GM19193 (cell line): ENCODE measurements around the gene QRICH1.

Experiments used
- POLR2A ChIP-seq: IDR thresholded peaks from 4 replicates; pipeline ENCODE4 v1.6.1; 2011; ENCODE audit not compliant: insufficient read depth, insufficient read length; ENCODE audit errors: extremely low read depth

Gene QRICH1

GRCh38 chr3:49007068-49007770 lies 86.7 kb downstream of the QRICH1 start, which contains the start of gene WDR6:
Gene WDR6 (plus strand): TSS chr3:49007391. CDS start chr3:49007432, 41 bp downstream.
- peak; percentile 94 for TF ChIP-seq POLR2A

- TF ChIP-seq POLR2A = no peak
Observed at GRCh38 chr3:49006408-49007067, 87.3 kb downstream of the QRICH1 start.

GRCh38 chr3:49005998-49006397 lies 87.9 kb downstream of the QRICH1 start:
- TF ChIP-seq POLR2A = no peak

GRCh38 chr3:49005303-49005680 lies 88.6 kb downstream of the QRICH1 start:
- TF ChIP-seq POLR2A = no peak

- TF ChIP-seq POLR2A = no peak
Observed at GRCh38 chr3:49004352-49005302, 89.2 kb downstream of the QRICH1 start.

GRCh38 chr3:49001155-49001554 lies 92.7 kb downstream of the QRICH1 start:
- TF ChIP-seq POLR2A = no peak

- no peak for TF ChIP-seq POLR2A
Observed at GRCh38 chr3:48999085-48999858, 94.6 kb downstream of the QRICH1 start.

GRCh38 chr3:48997714-48998637 lies 95.9 kb downstream of the QRICH1 start:
- no peak for TF ChIP-seq POLR2A

GRCh38 chr3:48997102-48997635 lies 96.7 kb downstream of the QRICH1 start:
- TF ChIP-seq POLR2A = no peak

GRCh38 chr3:48996640-48997039 lies 97.2 kb downstream of the QRICH1 start:
- TF ChIP-seq POLR2A = no peak

GRCh38 chr3:48993834-48994233 lies 100.0 kb downstream of the QRICH1 start:
- TF ChIP-seq POLR2A = no peak

GRCh38 chr3:48991851-48992545 lies 101.9 kb downstream of the QRICH1 start:
- TF ChIP-seq POLR2A = no peak
